Astrocyte of the spinal cord (primary cell): Measurements from ENCODE around the gene CGRRF1.

Experiments used
- DNase-seq: peaks from one replicate; pipeline ENCODE4 v3.0.0; 2011; ENCODE audit warnings: low read depth, low spot score
- H3K4me3 ChIP-seq: 2 replicates; pipeline ENCODE4 v1.5.1; 2011; ENCODE audit warnings: low read depth, mild to moderate bottlenecking, low read length, moderate library complexity
- in situ Hi-C: cut with HindIII; loops from 2 replicates; pipeline ENCODE4 v1.10.0; 2017; ENCODE audit warnings: low sequenced_read_pairs
- TF ChIP-seq, protein P1 (sequence below): IDR thresholded peaks from 2 replicates; pipeline ENCODE4 v1.5.1; 2012; ENCODE audit warnings: low read depth, mild to moderate bottlenecking, low read length, inconsistent platforms

CGRRF1 gene

GRCh38 chr14:54515670-54516069 lies 6.0 kb downstream of the CGRRF1 start:
- H3K4me3 ChIP-seq, result no peak overlapping the region
- TF ChIP-seq, protein P1, sequence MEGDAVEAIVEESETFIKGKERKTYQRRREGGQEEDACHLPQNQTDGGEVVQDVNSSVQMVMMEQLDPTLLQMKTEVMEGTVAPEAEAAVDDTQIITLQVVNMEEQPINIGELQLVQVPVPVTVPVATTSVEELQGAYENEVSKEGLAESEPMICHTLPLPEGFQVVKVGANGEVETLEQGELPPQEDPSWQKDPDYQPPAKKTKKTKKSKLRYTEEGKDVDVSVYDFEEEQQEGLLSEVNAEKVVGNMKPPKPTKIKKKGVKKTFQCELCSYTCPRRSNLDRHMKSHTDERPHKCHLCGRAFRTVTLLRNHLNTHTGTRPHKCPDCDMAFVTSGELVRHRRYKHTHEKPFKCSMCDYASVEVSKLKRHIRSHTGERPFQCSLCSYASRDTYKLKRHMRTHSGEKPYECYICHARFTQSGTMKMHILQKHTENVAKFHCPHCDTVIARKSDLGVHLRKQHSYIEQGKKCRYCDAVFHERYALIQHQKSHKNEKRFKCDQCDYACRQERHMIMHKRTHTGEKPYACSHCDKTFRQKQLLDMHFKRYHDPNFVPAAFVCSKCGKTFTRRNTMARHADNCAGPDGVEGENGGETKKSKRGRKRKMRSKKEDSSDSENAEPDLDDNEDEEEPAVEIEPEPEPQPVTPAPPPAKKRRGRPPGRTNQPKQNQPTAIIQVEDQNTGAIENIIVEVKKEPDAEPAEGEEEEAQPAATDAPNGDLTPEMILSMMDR, result no peak
- in situ Hi-C loops, result no loop called here
- DNase-seq, result no peak

DNA sequence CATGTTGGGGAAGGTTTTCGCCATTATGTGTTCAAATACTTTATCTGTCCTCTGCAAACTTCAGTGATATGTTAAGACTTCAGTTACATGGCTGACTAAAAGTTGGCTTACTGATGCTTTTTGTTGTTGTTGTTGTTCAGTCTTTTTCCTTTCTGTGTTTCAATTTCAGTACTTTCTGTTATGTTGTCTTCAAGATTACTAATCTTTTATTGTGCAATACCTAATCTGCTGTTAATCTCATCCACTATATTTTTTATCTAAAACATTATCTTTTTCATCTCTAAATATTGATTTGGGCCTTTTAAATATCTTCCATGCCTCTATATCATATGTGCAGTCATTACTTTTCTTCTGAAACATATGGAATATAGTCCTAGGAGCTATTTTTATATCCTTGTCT lies 7.0 kb downstream of the CGRRF1 start:
- no peak overlapping the region for H3K4me3 ChIP-seq
- in situ Hi-C loops, result no loop called here
- no peak for DNase-seq
- TF ChIP-seq, protein P1, result no peak

DNA sequence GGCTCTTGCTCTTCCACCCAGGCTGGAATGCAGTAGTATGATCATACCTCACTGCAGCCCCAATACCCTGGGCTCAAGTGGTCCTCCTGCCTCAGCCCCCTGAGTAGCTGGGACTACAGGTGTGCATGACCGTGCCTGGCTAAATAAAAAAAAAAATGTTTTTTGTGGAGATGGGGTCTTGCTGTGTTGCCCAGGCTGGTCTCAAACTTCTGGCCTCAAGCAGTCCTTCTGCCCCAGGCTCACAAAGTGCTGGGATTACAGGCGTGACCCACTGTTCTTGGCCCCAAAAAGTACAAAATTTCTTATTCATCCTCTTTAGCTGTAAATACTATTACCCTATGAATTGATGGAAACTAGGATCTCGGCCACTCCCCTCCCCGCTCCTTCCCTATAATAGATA lies 14.7 kb downstream of the CGRRF1 start:
- H3K4me3 ChIP-seq, result no peak overlapping the region
- no peak for DNase-seq
- TF ChIP-seq, protein P1, result no peak
- in situ Hi-C loops, result no loop called here

GRCh38 chr14:54528973-54529372 lies 19.3 kb downstream of the CGRRF1 start:
- no peak overlapping the region for H3K4me3 ChIP-seq
- no peak for DNase-seq
- in situ Hi-C loops, result no loop called here
- TF ChIP-seq, protein P1, result no peak

DNA sequence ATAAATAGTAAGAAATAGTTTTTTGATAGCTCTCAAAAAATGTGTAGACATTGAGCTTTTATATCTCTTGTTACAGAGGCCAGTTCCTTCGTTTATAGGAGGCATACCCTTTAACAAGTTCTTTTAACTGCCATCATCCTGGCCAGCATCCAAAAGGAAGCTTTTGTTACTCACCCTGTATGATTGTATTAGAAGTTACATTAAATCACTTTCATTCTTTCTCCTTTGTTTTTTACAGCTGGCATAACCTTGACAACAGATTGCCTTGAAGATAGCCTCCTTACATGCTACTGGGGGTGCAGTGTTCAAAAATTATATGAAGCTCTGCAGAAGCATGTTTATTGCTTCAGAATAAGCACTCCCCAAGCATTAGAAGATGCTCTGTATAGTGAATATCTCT lies 20.1 kb downstream of the CGRRF1 start:
- peak; percentile 59 for DNase-seq
- no peak overlapping the region for H3K4me3 ChIP-seq
- in situ Hi-C loops, result no loop called here
- TF ChIP-seq, protein P1, result no peak

DNA sequence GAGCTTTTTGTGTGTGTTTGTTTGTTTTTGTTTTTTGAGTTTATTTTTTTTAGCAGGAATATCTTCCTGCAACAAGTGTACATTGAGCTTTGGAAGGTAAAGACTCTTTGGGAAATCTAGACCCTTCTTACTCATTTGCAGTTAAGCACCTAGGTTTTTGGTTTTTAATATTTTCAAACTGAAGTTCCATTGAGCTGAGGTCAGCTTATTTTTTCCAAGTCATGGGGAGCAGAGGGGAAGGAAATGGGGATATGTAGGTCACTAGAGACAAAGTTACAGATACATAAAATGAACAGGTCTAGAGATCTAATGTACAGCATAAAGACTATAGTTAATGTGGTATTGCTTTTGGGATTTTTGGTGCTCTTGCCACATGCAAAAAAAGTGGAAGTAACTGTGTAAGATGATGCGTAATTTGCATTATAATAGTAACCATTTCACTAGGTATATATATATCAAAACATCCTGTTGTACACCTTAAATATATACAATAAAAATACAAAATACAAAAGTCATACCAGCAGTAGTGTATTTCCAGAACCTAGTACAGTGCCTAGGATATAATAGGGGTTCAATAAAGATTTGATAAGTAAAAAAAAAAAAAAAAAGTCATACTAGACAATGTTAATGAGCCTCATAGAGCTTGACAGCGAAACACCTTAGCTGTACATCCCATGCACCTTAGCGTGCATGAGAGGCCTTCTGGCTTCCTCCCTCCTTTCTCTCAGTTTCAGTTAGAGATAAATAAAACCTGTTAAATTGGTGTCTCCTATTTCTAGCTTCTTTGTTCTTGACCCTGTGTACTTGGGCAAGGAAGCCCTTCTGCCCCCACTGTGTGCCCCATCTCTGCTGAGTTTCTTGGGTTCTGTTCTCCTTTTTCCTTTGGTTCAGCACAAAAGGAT lies 22.7 kb downstream of the CGRRF1 start:
- TF ChIP-seq, protein P1, result no peak

More for the DNA sequence above, 22.7 kb downstream of the CGRRF1 start:
- in situ Hi-C loops, result no loop called here
- H3K4me3 ChIP-seq, result no peak overlapping the region
- no peak for DNase-seq
